ENCODE measurements around the gene CHCT1. TPM values are rescaled to one million over a fixed set of nuclear protein-coding genes. Genes with fewer than 3 reads are reported as not detected.
A peak's percentile ranks its signal among the peaks of the same experiment; 100 is the strongest.
"Not testable (repeated sequence)": the region's sequence is repeated elsewhere in the genome, so short reads cannot be mapped to it uniquely, and the experiment has no call there.

The CHCT1 gene
- total RNA-seq, 1 experiment from 2014 or later: not detected

- CTCF ChIA-PET: no interaction called here
- TF ChIP-seq CTCF (IDR thresholded peaks at IDR 0.05; ENCODE audit: insufficient read depth in 1 of 2, low read depth in 1 of 2, low read length in 1 of 2, severe bottlenecking in 1 of 2, unreplicated experiment in 1 of 2): no peak
- Mint-ChIP-seq H3K9me3 (ENCODE audit: unreplicated experiment) (no peaks in the 10 kb centered on the region), H3K4me3 (ENCODE audit: unreplicated experiment) (no peak overlapping the region), H3K27ac (ENCODE audit: unreplicated experiment) (no peak overlapping the region), H3K36me3 (ENCODE audit: insufficient read depth, unreplicated experiment) (peaks cover 4% of the 10 kb centered on the region), H3K27me3 (ENCODE audit: insufficient read depth, unreplicated experiment) (no peaks in the 10 kb centered on the region), H3K4me1 (ENCODE audit: low read depth, unreplicated experiment) (peaks cover 26% of the 10 kb centered on the region)
- Histone ChIP-seq H3K27me3 (replicated peaks; ENCODE audit: control insufficient read depth, insufficient read depth, low read length) (no peaks in the 10 kb centered on the region), H3K4me3 (ENCODE audit: low read depth, low read length) (no peak overlapping the region), H3K4me1 (peaks cover 11% of the 10 kb centered on the region), H3K9me3 (no peaks in the 10 kb centered on the region), H3K36me3 (ENCODE audit: control insufficient read depth, insufficient read depth, low read length) (no peaks in the 10 kb centered on the region)
- intact Hi-C loops (cut with micrococcal nuclease; ENCODE audit: unreplicated experiment): no loop called here
- BruUV-seq (replicated peaks): no TSS peak
- DNase-seq: no peak
- POLR2A ChIA-PET: no interaction called here
Measured at GRCh38 chr17:60381958-60382357, 40.3 kb upstream of the CHCT1 start.

GRCh38 chr17:60383379-60383778 is 38.9 kb upstream of the CHCT1 start:
- ChIA-PET POLR2A (no interaction called here), CTCF (interaction anchor here (0.9 kb wide), 1 partner anchor 9 kb away, joined by 10 read pairs; the partner anchor contains the start of gene USP32)
- TF ChIP-seq CTCF (IDR thresholded peaks at IDR 0.05; ENCODE audit: insufficient read depth in 1 of 2, low read depth in 1 of 2, low read length in 1 of 2, severe bottlenecking in 1 of 2, unreplicated experiment in 1 of 2): no peak
- Histone ChIP-seq H3K4me1 (peaks cover 11% of the 10 kb centered on the region), H3K9me3 (no peaks in the 10 kb centered on the region), H3K4me3 (ENCODE audit: low read depth, low read length) (no peak overlapping the region), H3K27me3 (replicated peaks; ENCODE audit: control insufficient read depth, insufficient read depth, low read length) (no peaks in the 10 kb centered on the region), H3K36me3 (ENCODE audit: control insufficient read depth, insufficient read depth, low read length) (no peaks in the 10 kb centered on the region)
- no peak for DNase-seq
- no peaks in the 10 kb centered on the region for H3K27me3 Mint-ChIP-seq (ENCODE audit: insufficient read depth, unreplicated experiment)
- no peak overlapping the region for H3K27ac Mint-ChIP-seq (ENCODE audit: unreplicated experiment)
- H3K4me1 Mint-ChIP-seq (ENCODE audit: low read depth, unreplicated experiment): peaks cover 26% of the 10 kb centered on the region
- peaks cover 4% of the 10 kb centered on the region for H3K36me3 Mint-ChIP-seq (ENCODE audit: insufficient read depth, unreplicated experiment)
- intact Hi-C loops (cut with micrococcal nuclease; ENCODE audit: unreplicated experiment): no loop called here
- H3K9me3 Mint-ChIP-seq (ENCODE audit: unreplicated experiment): no peaks in the 10 kb centered on the region
- no peak overlapping the region for H3K4me3 Mint-ChIP-seq (ENCODE audit: unreplicated experiment)
- BruUV-seq (replicated peaks): no TSS peak

- POLR2A ChIA-PET; H3K4me3 Mint-ChIP-seq (ENCODE audit: unreplicated experiment): not testable (repeated sequence)
- H3K27ac Mint-ChIP-seq (ENCODE audit: unreplicated experiment): peak overlapping the region; percentile 15
Measured at GRCh38 chr17:60384921-60385320, 37.4 kb upstream of the CHCT1 start.

More at GRCh38 chr17:60384921-60385320, 37.4 kb upstream of the CHCT1 start:
- intact Hi-C loops (cut with micrococcal nuclease; ENCODE audit: unreplicated experiment); DNase-seq; H3K36me3 ChIP-seq (ENCODE audit: control insufficient read depth, insufficient read depth, low read length); CTCF ChIA-PET; H3K27me3 ChIP-seq (replicated peaks; ENCODE audit: control insufficient read depth, insufficient read depth, low read length); BruUV-seq (replicated peaks); H3K9me3 ChIP-seq; H3K36me3 Mint-ChIP-seq (ENCODE audit: insufficient read depth, unreplicated experiment); H3K4me3 ChIP-seq (ENCODE audit: low read depth, low read length); H3K9me3 Mint-ChIP-seq (ENCODE audit: unreplicated experiment); H3K27me3 Mint-ChIP-seq (ENCODE audit: insufficient read depth, unreplicated experiment): not testable (repeated sequence)
- peaks cover 29% of the 10 kb centered on the region for H3K4me1 Mint-ChIP-seq (ENCODE audit: low read depth, unreplicated experiment)
- peaks cover 11% of the 10 kb centered on the region for H3K4me1 ChIP-seq

Measured in Caco-2 (cell line).